HG03457 (cell line): ENCODE results near the gene ASIC1.
"Not testable (repeated sequence)": the region's sequence is repeated elsewhere in the genome, so short reads cannot be mapped to it uniquely, and the experiment has no call there.

Experiments
- ATAC-seq: cut with Tn5 transposase; IDR thresholded peaks from one replicate; pipeline ENCODE4 v1.9.1; 2021; ENCODE audit warnings: moderate number of reproducible peaks; ENCODE audit not compliant: unreplicated experiment

Gene ASIC1

DNA sequence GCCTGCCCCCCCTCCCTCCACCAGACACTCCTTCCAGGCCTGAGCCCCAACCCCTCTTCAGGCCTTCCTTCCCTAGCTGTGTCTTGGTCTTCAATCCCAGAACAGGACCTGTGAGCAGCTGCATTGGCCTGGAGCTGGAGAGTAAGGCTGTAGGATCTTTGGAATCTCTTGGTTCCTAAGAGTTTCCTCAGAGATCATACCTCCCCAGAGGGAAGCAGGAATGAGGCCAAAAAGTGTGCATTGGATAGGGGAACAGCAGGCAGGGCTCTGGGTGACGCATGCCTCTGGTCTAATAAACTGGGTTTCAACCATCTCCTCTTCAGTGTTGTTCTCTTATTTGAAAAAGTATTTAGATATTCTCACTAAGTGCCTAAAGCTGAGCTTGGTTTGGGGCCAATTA lies 25.9 kb downstream of the ASIC1 start:
- no peak for ATAC-seq

DNA sequence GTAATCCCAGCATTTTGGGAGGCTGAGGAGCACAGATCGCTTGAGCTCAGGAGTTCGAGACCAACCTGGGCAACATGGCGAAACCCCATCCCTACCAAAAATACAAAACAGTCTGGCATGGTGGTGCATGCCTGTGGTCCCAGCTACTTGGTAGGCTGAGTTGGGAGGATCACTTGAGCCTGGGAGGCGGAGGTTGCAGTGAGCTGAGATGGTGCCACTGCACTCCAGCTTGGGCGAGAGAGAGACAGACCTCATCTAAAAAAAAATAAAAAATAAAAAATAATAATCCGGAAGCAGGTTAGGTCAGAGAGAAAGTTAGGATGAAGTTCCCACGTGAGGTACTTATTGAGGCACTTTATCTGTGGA lies 27.0 kb downstream of the ASIC1 start:
- not testable (repeated sequence) for ATAC-seq

- ATAC-seq: peak; percentile 60
Measured at GRCh38 chr12:50084775-50085614, 27.6 kb downstream of the ASIC1 start, which contains the start of gene SMARCD1. Gene SMARCD1, plus strand, starts transcription at chr12:50085342. Its CDS starts 28 bp downstream, at chr12:50085370.

- ATAC-seq: no peak
Measured at GRCh38 chr12:50085615-50086072, 28.2 kb downstream of the ASIC1 start.

GRCh38 chr12:50086148-50086547 lies 28.8 kb downstream of the ASIC1 start:
- ATAC-seq: no peak

GRCh38 chr12:50087151-50087550 lies 29.8 kb downstream of the ASIC1 start:
- no peak for ATAC-seq

DNA sequence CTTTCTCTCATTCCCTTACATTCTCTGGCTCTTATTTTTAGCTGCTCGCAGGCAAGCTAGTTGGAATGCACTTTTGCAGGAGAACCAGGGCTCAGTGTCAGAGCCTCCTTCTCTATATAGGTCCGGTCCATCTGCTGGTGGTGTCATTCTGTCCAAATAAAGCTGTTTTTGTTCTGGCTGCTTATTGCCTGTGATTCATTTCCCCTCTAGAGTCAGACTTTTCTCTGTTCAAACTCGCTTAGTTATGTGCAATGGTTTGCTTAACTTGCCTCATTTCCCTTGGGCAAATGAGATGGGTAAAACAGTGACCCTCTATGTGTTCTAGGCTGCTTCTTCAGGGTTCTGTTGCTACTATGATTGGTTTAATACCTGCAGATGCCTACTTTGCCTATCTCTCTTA lies 30.6 kb downstream of the ASIC1 start:
- no peak for ATAC-seq

DNA sequence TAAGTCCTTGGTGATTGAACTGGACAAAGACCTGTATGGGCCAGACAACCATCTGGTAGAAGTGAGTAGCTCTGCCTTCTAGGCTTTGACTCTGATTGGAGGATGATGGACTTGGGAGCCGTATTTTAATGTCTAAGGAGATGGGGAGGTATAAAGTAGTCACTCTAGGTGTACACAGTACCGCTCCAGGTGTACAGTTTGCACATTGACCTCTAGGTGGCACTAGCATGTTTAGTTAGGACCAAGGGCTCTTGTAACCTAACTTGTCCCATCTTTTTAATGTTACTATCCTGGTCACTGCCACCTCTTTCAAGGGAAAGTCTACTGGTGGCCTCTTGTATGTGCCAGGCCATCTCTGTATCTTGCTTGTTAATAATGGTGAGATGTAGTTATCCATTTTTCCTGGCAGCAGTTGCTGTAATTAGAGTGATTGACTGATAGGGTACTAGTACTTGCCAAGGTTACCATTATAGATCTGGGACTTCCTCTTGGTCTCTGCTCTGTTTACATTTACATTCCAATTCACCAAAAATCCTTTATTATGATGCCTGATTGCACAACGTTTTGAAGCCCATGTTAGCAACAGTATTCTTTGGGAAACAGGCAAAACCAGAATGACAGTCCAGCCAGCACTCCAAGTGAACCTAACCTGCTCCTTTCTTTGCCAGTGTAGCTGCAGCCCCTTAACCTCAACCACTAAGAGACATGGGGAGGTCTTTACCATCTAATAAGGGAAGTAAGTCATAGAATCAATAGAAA lies 31.4 kb downstream of the ASIC1 start:
- no peak for ATAC-seq

DNA sequence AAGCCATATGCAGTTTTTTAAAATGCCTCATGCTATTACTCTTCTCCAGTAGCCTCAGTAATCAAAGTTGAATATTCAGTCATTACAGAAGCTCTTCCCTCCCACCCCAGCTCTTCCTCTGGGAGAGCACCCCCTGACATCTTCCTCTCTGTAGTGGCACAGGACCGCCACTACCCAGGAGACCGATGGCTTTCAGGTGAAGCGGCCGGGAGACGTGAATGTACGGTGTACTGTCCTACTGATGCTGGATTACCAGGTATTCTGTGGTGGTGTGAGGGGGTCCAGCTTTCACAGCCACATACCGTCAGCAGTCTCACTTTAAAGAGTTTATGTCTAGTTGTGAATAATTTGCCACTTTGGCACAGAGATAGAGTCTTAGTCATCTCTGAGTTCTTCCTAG lies 32.3 kb downstream of the ASIC1 start:
- no peak for ATAC-seq

DNA sequence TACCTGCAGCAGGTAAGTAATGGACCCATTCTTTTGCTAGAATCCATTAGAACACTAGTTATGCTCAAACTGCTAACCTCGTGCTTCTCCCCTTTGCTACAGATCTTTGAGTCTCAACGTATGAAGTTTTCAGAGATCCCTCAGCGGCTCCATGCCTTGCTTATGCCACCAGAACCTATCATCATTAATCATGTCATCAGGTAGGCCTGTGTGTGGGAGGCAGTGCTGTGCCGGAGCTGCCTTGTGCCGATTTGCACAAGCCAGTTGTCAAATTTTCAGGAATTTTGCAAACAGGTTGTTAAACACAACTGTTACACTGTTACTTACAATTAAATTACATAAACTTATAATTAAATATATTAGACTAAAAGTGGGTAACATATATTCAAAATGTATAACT lies 33.0 kb downstream of the ASIC1 start:
- no peak for ATAC-seq

- ATAC-seq: no peak
Measured at GRCh38 chr12:50097952-50098351, 40.6 kb downstream of the ASIC1 start.

DNA sequence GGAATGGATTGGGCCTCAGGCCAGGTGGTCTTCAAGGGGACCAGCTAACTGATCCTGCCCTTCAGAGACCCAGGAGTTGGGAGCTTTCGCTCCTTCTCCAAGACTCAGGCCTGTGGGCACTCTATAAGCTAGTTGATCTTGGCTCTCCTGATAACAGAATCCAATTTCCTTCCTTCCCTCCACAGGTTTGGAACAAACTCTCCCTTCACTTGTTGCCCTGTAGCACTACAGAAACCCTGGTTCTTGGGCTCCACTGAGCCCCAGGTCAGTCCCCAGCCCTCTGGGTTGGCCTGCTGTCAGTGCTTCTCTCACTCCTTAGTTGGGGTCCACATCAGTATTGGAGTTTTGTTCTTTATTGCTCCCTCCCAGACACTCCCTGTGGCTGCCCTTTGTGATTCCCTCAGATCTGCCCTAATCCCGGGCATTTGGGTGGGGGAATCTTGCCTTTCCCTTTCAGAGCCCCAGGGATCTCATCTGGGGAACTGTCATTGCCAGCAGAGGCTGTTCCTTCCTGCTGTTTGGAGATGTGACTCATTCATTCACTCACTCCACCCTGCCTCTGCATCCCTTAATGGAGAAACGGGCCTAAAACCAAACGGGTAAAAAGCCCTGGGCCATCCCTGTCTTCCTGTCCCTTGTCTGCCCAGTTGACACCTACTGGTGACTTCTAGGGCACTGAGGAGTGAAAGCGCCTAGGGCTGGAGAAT lies 42.1 kb downstream of the ASIC1 start:
- ATAC-seq: no peak

DNA sequence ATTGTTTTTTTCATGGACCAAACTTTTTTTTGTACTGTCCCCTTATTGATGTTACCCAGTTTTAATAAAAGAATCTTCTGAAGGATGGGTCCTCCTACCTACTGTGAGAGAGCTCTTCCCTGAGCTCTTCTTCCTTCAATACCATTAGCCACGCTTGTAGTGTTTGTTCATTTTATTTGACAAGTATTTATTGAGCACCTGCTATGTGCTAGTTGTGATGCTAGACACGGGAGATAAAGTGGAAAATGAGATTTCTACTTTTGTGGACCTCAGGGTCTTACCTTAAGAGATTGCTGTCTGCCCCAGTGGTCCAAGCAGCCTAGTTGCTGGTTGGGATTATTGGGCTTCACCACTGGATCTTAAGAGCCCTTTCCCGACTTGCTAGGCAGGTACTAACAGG lies 43.2 kb downstream of the ASIC1 start:
- no peak for ATAC-seq

- no peak for ATAC-seq
Measured at GRCh38 chr12:50101663-50102062, 44.3 kb downstream of the ASIC1 start.

DNA sequence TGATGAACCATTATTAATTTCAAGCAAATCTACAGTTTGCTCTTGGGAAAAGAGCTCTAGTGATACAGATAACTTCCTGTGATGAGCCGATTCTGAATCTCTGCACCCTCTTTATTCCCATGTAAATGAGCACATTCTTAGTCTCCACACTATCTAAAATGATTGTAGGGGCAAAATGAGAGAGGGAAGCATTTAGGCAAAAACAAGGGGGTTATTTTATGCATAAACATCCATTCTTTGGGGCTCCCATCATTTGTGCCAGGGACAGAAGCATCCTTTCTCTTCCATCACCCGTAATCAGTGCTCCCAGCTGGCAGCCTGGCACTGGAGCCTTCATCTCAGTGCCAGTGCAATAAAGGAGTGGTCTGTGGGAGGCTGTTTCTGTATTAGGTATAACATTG lies 44.7 kb downstream of the ASIC1 start:
- ATAC-seq: no peak

DNA sequence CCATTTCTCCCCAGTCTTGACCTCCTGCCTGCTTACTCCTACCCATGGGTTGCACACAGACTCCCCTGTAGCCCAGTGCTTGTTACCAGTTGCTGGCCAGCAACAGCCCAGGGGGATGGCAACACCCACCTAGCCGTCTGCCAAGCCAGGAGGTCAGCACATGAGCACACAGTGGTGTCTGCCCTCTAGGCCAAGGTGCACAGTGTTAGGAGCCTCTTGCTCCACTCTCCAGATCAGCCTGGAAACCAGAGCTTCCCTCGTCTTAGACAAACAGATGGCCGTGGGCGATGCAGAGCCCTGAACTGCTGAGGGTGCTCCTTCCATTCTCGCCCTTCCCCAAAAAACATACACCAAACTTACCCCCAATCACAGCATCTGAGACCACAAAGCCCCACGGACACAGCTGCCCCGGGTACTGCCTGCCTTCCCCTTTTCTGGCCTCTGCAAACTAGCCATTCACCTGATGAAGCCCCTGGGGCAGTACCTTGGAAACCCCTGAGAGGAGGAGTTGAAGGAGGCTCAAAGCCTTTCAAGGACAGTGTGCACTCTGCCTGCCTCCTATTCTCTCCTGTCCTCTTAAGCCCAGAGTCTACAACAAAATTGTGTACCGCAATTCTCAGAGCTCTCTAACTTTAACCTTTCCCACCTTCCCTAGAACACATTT lies 45.4 kb downstream of the ASIC1 start:
- no peak for ATAC-seq

DNA sequence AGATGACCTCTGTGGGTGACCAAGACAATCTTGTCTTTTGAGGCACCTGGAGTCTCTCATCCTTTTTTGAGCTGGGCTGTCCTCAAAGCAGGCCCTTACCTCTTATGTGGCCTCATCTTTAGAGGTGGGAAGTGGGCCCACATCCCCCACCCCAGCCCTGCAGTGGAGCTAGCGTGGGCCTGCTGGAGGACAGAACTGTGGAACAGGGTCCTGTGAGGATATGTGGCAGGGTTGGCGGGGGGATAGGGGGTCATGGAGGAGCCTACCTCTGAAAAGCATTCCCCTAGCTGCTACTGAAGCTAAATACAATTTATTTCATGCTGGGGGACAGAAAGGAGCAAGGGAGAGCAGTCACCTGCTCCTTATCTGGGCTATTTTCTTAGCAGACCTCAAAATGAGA lies 46.0 kb downstream of the ASIC1 start:
- no peak for ATAC-seq

DNA sequence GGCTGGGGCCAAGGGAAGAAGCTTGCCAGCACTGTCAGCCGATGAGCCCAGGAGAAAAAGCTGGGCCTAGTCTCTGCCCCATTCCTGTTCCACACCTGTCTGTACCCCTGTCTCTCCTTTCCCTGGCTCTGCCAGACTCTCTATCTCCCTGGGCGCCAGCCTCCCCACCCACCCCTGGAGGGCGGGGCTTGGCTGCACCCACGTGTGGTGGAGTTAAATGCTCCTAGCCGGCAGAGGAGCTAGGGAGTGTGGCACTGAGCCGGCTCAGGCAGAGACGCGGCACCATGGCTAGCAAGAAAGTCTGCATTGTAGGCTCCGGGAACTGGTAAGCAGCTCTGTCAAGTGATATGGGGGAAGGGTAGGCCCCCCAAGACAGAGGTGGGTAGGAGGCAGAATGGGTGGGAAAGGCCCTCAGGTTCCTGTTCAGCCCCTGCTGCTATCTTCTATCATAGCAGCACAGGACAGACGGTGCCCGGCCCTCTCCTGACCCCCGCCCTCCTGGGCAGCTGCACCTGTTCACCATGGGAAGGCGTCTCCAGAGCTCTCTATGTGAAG lies 46.4 kb downstream of the ASIC1 start, which contains the start of gene GPD1:
TSS of gene GPD1 (plus strand) at position 242 of the 555 bp plus-strand sequence. CDS start at position 285, 43 bp downstream.
- no peak for ATAC-seq

- no peak for ATAC-seq
Measured at GRCh38 chr12:50104417-50105366, 47.3 kb downstream of the ASIC1 start.
